HS-5 (cell line): ENCODE measurements around the gene ROBO2.

Source experiments
- DNase-seq: peaks from one replicate; pipeline ENCODE4 v3.0.0-alpha.2; 2012; ENCODE audit warnings: low read depth

ROBO2 gene

GRCh38 chr3:77052733-77053670 is 13.1 kb downstream of the ROBO2 start:
- no peak for DNase-seq

GRCh38 chr3:77053795-77054194 is 13.9 kb downstream of the ROBO2 start:
- no peak for DNase-seq

- no peak for DNase-seq
Observed at GRCh38 chr3:77055841-77056341, 16.0 kb downstream of the ROBO2 start.

GRCh38 chr3:77059354-77059753 is 19.5 kb downstream of the ROBO2 start:
- DNase-seq, result no peak

- DNase-seq, result no peak
Observed at GRCh38 chr3:77063423-77063822, 23.5 kb downstream of the ROBO2 start.

GRCh38 chr3:77065750-77066149 is 25.9 kb downstream of the ROBO2 start:
- no peak for DNase-seq

GRCh38 chr3:77066829-77067228 is 26.9 kb downstream of the ROBO2 start:
- DNase-seq, result no peak

- DNase-seq, result no peak
Observed at GRCh38 chr3:77068808-77069207, 28.9 kb downstream of the ROBO2 start.

- no peak for DNase-seq
Observed at GRCh38 chr3:77071364-77071763, 31.5 kb downstream of the ROBO2 start.

- no peak for DNase-seq
Observed at GRCh38 chr3:77071809-77072208, 31.9 kb downstream of the ROBO2 start.

GRCh38 chr3:77072232-77072631 is 32.3 kb downstream of the ROBO2 start:
- DNase-seq, result no peak

GRCh38 chr3:77078279-77078678 is 38.4 kb downstream of the ROBO2 start:
- no peak for DNase-seq

- DNase-seq, result no peak
Observed at GRCh38 chr3:77079988-77080610, 40.2 kb downstream of the ROBO2 start.

- DNase-seq, result peak; percentile 73
Observed at GRCh38 chr3:77081240-77081661, 41.4 kb downstream of the ROBO2 start.

GRCh38 chr3:77084511-77084910 is 44.6 kb downstream of the ROBO2 start:
- DNase-seq, result no peak

GRCh38 chr3:77086408-77086807 is 46.5 kb downstream of the ROBO2 start:
- no peak for DNase-seq

GRCh38 chr3:77091809-77092208 is 51.9 kb downstream of the ROBO2 start:
- DNase-seq, result no peak

- no peak for DNase-seq
Observed at GRCh38 chr3:77093101-77093500, 53.2 kb downstream of the ROBO2 start.

- DNase-seq, result no peak
Observed at GRCh38 chr3:77096145-77096544, 56.2 kb downstream of the ROBO2 start.

GRCh38 chr3:77096966-77097890 is 57.3 kb downstream of the ROBO2 start:
- DNase-seq, result no peak

- peak; percentile 20 for DNase-seq
Observed at GRCh38 chr3:77102951-77103769, 63.3 kb downstream of the ROBO2 start.
